ENCODE results near the gene IKBKE.

- TF ChIP-seq POLR2AphosphoS5 (IDR thresholded peaks at IDR 0.05; ENCODE audit: low read depth, low read length): no peak
- no peak for TF ChIP-seq POLR2A (IDR thresholded peaks at IDR 0.05; ENCODE audit: low read depth, low read length)
- TF ChIP-seq TAF1 (IDR thresholded peaks at IDR 0.05; ENCODE audit: low read depth, low read length): no peak
- TF ChIP-seq PAX5 (IDR thresholded peaks at IDR 0.05; ENCODE audit: insufficient read depth, low read length, severe bottlenecking): no peak
- TF ChIP-seq SPI1 (IDR thresholded peaks at IDR 0.05; ENCODE audit: low read depth, low read length): no peak
- no peak for TF ChIP-seq POU2F2 (IDR thresholded peaks at IDR 0.05; ENCODE audit: low read depth, low read length)
These were observed 64.3 kb downstream of the IKBKE start for GRCh38 chr1:206534552-206534951.
